Transverse colon (tissue), 4 donors: ENCODE data around the gene PF4V1. TPM values are rescaled to one million over a fixed set of nuclear protein-coding genes. Genes with fewer than 3 reads are reported as not detected.

ENCODE experiments used
- DNase-seq: peaks from one replicate; pipeline ENCODE4 v3.0.0-alpha.2; 2019
- H3K27ac ChIP-seq, 4 donors: fragments of 200-600 bp; sonication (generic); 2 replicates each; pipeline ENCODE4 v1.5.1; 2016 to 2018; ENCODE audit warnings: inconsistent platforms in 4 of 4
- H3K27me3 ChIP-seq: fragments of 200-600 bp; sonication (generic); 2 replicates; pipeline ENCODE4 v1.5.1; 2017; ENCODE audit warnings: inconsistent platforms
- H3K36me3 ChIP-seq, 4 donors: fragments of 200-600 bp; sonication (generic); 2 replicates each; pipeline ENCODE4 v1.5.1; 2017 to 2019; ENCODE audit warnings: inconsistent platforms in 4 of 4
- H3K4me1 ChIP-seq, 4 donors: fragments of 200-600 bp; sonication (generic); 2 replicates each; pipeline ENCODE4 v1.5.1; 2017 to 2020; ENCODE audit warnings: inconsistent platforms in 4 of 4
- H3K4me3 ChIP-seq, 4 donors: fragments of 200-600 bp; sonication (generic); 1 replicate in 1 of 4; 2 replicates in 3 of 4; pipeline versions ENCODE4 v1.5.1 to v1.6.1; 2017 to 2019; ENCODE audit warnings: inconsistent platforms in 4 of 4
- H3K9me3 ChIP-seq, 2 donors: fragments of 200-600 bp; sonication (generic); 2 replicates each; pipeline ENCODE4 v1.5.1; 2017 to 2019; ENCODE audit warnings: inconsistent platforms in 2 of 2
- CTCF ChIP-seq, 5 experiments: fragments of 200-600 bp in 3 of 5; fragments of 450-650 bp in 2 of 5; sonication (generic) in 3 of 5; IDR thresholded peaks; 1 replicate in 2 of 5; 2 replicates in 3 of 5; pipeline ENCODE4 v1.5.1; 2016 to 2017; ENCODE audit warnings: antibody characterized with exemption in 5 of 5, inconsistent platforms in 3 of 5, mild to moderate bottlenecking in 2 of 5, moderate library complexity in 1 of 5
- EP300 ChIP-seq: sonication (generic); formaldehyde crosslinking; IDR thresholded peaks from one replicate; pipeline ENCODE4 v1.6.1; 2017; ENCODE audit warnings: antibody characterized with exemption, low read depth
- POLR2A ChIP-seq: fragments of 450-650 bp; IDR thresholded peaks from one replicate; pipeline ENCODE4 v1.6.1; 2016; ENCODE audit warnings: antibody characterized with exemption, mild to moderate bottlenecking, moderate library complexity
- POLR2AphosphoS5 ChIP-seq, 3 donors: sonication (generic); formaldehyde crosslinking; IDR thresholded peaks; one replicate each; pipeline ENCODE4 v1.6.1; 2016; ENCODE audit warnings: antibody characterized with exemption in 3 of 3
- WGBS, 2 donors: methylation state at CpG; one replicate each; pipeline ENCODE4 v1.1.5; 2018; ENCODE audit warnings: low coverage in 1 of 2; 5-methylcytosine and 5-hydroxymethylcytosine counted together
- in situ Hi-C, 4 donors: fragments of 200-750 bp; cut with MboI; loops; one replicate each; pipeline versions ENCODE4 v1.15.0 to v1.15.1; 2017; ENCODE audit warnings: low sequenced_read_pairs in 3 of 4, low pct_ligation_motif_present in 1 of 4, low pct_unique_long_range_greater_than_20kb in 1 of 4
- intact Hi-C: fragments of 100-400 bp; cut with DNase I; formaldehyde crosslinking; loops from one replicate; pipeline ENCODE4 v1.15.1; 2023; ENCODE audit warnings: low total_unique reads
- total RNA-seq, 4 donors: library from RNA; depleted of rRNA; stranded (reverse); fragments of >200 nt; gene quantifications; one replicate each; pipeline ENCODE4 v1.1.0, GENCODE V29; 2016

The PF4V1 gene
- total RNA-seq, 4 donors from 2014 or later, result not detected

DNA sequence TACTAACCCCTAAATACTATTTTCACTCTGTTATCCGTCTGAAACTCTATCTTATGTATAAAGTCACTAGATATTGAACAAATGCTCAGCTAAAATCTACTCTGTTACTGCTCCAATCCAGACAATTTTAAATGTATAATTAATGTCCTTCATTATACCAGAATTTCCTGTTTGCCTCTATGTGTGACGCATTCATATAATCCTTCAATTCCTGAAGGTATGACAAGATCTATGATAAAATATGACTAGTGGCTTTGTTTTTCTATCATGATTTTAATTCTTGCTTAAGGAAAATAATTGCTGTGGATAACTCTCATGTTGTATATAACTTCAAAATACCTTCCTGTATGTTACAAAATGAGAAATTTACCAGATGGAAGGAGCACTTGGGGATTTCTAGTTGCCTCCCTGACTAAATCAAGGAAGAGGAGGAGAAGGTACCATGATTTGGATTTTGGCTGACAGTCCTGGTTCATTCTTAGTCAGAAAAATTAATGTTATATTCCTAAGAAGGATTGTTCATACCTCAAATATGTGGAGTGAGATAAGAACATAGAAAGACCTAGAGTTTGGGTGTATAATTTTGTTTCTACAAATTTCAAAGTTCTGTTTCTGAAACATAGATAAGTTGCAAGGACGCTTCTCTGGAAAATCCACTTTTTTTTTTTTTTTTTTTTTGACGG is 11.7 kb upstream of the PF4V1 start:
- in situ Hi-C loops, result no loop called here
- no peaks in the 10 kb centered on the region for H3K9me3 ChIP-seq
- DNase-seq, result no peak
- H3K4me3 ChIP-seq, result no peak overlapping the region
- TF ChIP-seq CTCF (IDR thresholded peaks at IDR 0.05), result no peak
- no peak for TF ChIP-seq POLR2A
- TF ChIP-seq POLR2AphosphoS5 (IDR thresholded peaks at IDR 0.05), result no peak
- TF ChIP-seq EP300, result no peak
- peaks cover 0 to 8% (median 0%) of the 10 kb centered on the region in 4 donors for H3K4me1 ChIP-seq
- WGBS, 2 donors, result 77% methylated on average over 4 of the region's 4 CpGs
- no peaks in the 10 kb centered on the region for H3K36me3 ChIP-seq
- H3K27ac ChIP-seq, result no peak overlapping the region
- intact Hi-C loops, result no loop called here
- H3K27me3 ChIP-seq, result peaks cover 25% of the 10 kb centered on the region

DNA sequence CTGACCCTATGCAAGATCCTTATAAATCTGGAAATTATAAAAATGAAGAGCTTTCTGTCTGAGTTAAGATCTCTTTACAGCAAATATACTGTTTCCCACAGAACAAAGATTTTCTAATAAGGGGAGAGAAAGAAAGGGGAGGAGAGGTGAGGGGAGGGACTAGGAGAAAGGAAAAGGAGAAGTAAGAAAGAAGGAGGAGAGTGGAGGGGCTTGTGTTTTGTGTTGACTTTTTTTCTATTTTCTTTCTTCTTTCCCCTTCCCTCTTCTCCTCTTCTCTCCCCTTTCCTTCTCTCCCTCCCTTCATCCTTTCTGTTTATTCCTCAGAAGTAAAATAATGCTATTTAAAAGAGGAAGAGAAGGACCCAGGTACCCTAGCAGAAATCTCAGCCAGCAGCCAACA is 10.4 kb upstream of the PF4V1 start:
- in situ Hi-C loops (no loop called here), intact Hi-C loops (no loop called here)
- TF ChIP-seq CTCF (IDR thresholded peaks at IDR 0.05) (no peak), POLR2AphosphoS5 (IDR thresholded peaks at IDR 0.05) (no peak), POLR2A (no peak), EP300 (no peak)
- H3K4me3 ChIP-seq, result no peak overlapping the region
- no peaks in the 10 kb centered on the region for H3K4me1 ChIP-seq
- H3K27me3 ChIP-seq, result peaks cover 14% of the 10 kb centered on the region
- no peaks in the 10 kb centered on the region for H3K36me3 ChIP-seq
- no peaks in the 10 kb centered on the region for H3K9me3 ChIP-seq
- no peak overlapping the region for H3K27ac ChIP-seq
- DNase-seq, result no peak

DNA sequence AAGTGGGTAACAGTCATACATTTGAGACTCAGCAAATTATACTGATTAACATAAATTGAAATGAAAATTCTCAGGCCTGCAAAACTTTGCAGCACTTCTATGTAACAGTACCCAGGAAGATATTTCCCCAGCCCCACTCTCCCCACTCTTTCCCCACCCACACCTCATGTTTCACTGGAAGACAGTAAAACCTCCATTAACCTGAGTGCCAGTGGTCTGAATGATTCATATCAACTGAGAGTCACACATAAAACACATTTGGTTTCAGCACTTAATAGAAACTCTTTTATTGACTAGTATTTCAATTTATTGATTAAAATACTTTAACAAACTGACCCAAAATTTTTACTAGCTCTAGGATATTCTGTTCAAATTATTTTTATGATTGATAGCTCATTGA is 9.7 kb upstream of the PF4V1 start:
- peaks cover 11% of the 10 kb centered on the region for H3K27me3 ChIP-seq
- H3K4me3 ChIP-seq, result no peak overlapping the region
- DNase-seq, result no peak
- no peak for TF ChIP-seq POLR2AphosphoS5 (IDR thresholded peaks at IDR 0.05)
- TF ChIP-seq POLR2A, result no peak
- no peak for TF ChIP-seq CTCF (IDR thresholded peaks at IDR 0.05)
- H3K27ac ChIP-seq, result no peak overlapping the region
- in situ Hi-C loops (no loop called here), intact Hi-C loops (no loop called here)
- no peaks in the 10 kb centered on the region for H3K9me3 ChIP-seq
- H3K36me3 ChIP-seq, result no peaks in the 10 kb centered on the region
- no peaks in the 10 kb centered on the region for H3K4me1 ChIP-seq

DNA sequence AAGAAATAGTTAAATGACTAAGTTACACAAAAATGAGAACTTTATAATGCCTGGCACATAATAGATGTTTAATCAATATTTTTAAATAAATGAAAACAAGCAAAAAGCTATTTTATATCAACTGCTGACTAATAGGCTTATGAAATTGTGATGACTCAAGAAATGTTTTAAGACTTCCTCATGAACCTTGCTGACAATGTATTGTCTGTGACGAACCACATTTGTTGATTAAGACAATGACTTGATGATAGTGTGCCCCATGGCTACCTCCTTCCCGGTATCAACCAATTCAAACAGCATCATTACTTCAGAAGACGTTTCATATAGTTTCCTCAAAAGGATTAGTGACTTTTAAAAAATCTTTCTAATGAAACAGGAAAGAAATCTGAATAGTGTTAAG is 8.8 kb upstream of the PF4V1 start:
- 80 to 87% methylated on average over 3 of the region's 3 CpGs for WGBS, 2 donors
- Histone ChIP-seq H3K27ac (no peak overlapping the region), H3K27me3 (peaks cover 4% of the 10 kb centered on the region), H3K4me1 (no peaks in the 10 kb centered on the region), H3K4me3 (no peak overlapping the region), H3K36me3 (no peaks in the 10 kb centered on the region), H3K9me3 (no peaks in the 10 kb centered on the region)
- no peak for TF ChIP-seq POLR2A
- TF ChIP-seq CTCF (IDR thresholded peaks at IDR 0.05), result no peak
- TF ChIP-seq EP300, result no peak
- no peak for DNase-seq
- intact Hi-C loops (no loop called here), in situ Hi-C loops (no loop called here)
